Mesodermal cell (in vitro differentiated cells): Measurements from ENCODE around the gene LCORL.

Experiments
- H3K27ac ChIP-seq: 2 replicates; pipeline ENCODE4 v1.7.0; 2013; ENCODE audit warnings: mild to moderate bottlenecking, low read depth, low read length, moderate library complexity; ENCODE audit not compliant: severe bottlenecking
- H3K36me3 ChIP-seq: 2 replicates; pipeline ENCODE4 v1.7.1; 2013; ENCODE audit warnings: mild to moderate bottlenecking, low read length, moderate library complexity; ENCODE audit not compliant: control insufficient read depth, insufficient read depth
- H3K4me1 ChIP-seq: one replicate; pipeline ENCODE4 v1.7.1; 2013; ENCODE audit warnings: mild to moderate bottlenecking, low read length; ENCODE audit not compliant: insufficient read depth, control insufficient read depth, poor library complexity, severe bottlenecking
- H3K4me3 ChIP-seq: 2 replicates; pipeline ENCODE4 v1.7.0; 2013; ENCODE audit warnings: low read length, control low read depth, mild to moderate bottlenecking; ENCODE audit not compliant: insufficient read depth, poor library complexity, severe bottlenecking; ENCODE audit errors: extremely low read depth
- H3K9me3 ChIP-seq: 2 replicates; pipeline ENCODE4 v1.7.1; 2013; ENCODE audit warnings: mild to moderate bottlenecking, low read length, moderate library complexity; ENCODE audit not compliant: control insufficient read depth
- WGBS, 2 experiments: methylation state at CpG; one replicate each; pipeline ENCODE4 v1.1.5; 2013; ENCODE audit warnings: missing lambda C conversion rate in 2 of 2; ENCODE audit not compliant: insufficient coverage in 2 of 2; 5-methylcytosine and 5-hydroxymethylcytosine counted together

LCORL gene

DNA sequence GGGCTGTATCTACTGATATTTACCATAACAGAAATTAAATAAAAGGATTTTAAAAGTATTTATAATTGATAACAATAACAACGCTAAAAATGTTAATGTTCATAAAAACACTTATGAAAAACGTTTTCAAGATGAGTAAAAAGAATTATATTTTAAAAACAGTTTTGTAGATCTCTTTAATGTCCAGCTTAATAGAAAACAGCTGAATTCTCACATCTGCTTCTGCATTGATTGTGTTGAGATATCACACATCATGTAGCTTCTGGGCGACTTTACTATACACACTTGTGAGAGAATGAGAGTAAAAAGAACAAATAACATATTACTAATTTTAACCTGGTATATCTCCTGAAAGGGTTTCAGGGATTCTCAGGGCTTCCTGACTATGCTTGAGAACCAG is 127.1 kb downstream of the LCORL start:
- H3K4me1 ChIP-seq, result no peaks in the 10 kb centered on the region
- H3K36me3 ChIP-seq, result no peaks in the 10 kb centered on the region
- no peak overlapping the region for H3K27ac ChIP-seq
- H3K9me3 ChIP-seq, result no peaks in the 10 kb centered on the region
- no CpG with 5 or more reads among the region's 3 CpGs for WGBS, 2 experiments
- no peak overlapping the region for H3K4me3 ChIP-seq

DNA sequence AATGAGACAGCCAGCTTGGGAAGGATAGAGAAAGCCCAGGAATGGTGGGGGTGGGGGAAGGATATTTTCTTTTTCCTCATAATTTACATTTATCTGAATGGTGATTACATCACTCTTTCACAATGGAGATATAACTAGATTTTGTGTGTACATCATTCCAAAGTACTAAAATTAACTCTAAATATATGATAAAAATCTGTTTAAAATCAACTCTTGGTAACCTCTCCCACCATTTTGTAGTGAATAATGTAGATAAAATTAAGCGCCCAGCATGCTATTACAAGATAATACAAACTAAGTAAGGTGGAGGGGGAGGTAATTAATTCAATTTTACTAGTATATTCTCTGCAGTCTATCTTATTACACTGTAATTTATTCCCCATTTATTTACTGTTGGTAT is 131.9 kb downstream of the LCORL start:
- Histone ChIP-seq H3K36me3 (no peaks in the 10 kb centered on the region), H3K27ac (no peak overlapping the region), H3K4me1 (no peaks in the 10 kb centered on the region), H3K4me3 (no peak overlapping the region), H3K9me3 (no peaks in the 10 kb centered on the region)
- WGBS, 2 experiments, result no CpG with 5 or more reads among the region's 1 CpG

DNA sequence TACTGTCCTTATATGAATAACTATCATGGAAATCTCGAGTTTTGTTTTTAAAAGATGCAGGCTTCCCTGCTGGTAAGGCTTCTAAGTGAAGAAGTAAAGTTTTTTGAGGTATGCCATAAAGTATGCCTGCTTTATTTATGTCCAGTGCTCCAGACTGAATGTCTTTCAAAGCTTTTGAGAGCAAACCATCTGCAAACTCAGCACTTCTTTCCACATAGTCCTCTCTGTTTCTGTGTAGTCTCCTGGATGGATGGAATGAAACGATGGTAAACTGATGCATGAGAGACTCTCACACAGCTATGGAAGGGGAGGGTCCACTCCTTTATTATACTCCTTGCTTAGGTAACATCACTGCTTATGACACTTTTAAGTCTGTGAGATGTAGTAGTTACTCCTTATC is 137.0 kb downstream of the LCORL start:
- WGBS, 2 experiments, result no CpG with 5 or more reads among the region's 2 CpGs
- Histone ChIP-seq H3K27ac (no peak overlapping the region), H3K4me3 (no peak overlapping the region), H3K36me3 (no peaks in the 10 kb centered on the region), H3K4me1 (no peaks in the 10 kb centered on the region), H3K9me3 (no peaks in the 10 kb centered on the region)

DNA sequence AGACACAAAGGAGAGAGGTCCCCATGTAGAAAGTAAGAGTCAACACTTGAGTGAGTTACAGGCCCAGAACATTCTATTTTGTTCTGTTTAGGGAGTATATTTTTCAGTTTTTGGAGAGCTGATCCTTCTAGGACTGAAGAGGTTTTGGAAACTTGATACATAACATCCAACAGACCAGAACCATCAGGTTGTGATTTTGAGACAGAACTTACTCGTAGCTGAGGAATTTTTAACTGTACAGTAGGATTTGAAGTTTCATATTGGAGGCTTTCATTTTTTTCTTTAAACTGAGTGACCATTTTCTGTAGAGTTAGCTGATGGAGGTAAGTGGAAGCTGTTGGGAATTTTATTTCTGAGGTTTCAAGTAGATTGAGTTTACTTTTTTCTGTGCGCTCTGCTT is 137.5 kb downstream of the LCORL start:
- no CpG with 5 or more reads among the region's 2 CpGs for WGBS, 2 experiments
- Histone ChIP-seq H3K9me3 (no peaks in the 10 kb centered on the region), H3K27ac (no peak overlapping the region), H3K36me3 (no peaks in the 10 kb centered on the region), H3K4me3 (no peak overlapping the region), H3K4me1 (no peaks in the 10 kb centered on the region)

DNA sequence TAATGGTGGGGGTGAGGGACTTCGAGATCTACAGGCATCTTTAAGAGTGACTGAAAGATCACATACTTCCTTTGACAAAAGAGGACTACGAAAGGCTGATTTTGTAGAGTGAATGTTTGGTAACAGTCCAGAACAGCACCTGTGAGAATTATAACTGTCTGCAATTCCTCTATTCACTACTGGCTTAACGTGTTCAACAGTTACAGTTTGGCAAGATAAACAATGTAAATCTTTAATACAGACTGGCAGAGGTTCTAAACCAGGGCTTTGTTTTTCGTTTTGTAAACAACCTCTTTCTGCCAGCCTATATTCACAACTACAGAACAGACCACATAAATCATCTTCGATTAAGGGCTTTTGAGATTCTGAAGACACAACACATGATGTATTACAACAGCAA is 143.9 kb downstream of the LCORL start:
- Histone ChIP-seq H3K36me3 (peaks cover 5% of the 10 kb centered on the region), H3K4me1 (no peaks in the 10 kb centered on the region), H3K9me3 (no peaks in the 10 kb centered on the region), H3K4me3 (no peak overlapping the region), H3K27ac (no peak overlapping the region)
- WGBS, 2 experiments, result 90% methylated on average over 2 to 4 of the region's 5 CpGs

DNA sequence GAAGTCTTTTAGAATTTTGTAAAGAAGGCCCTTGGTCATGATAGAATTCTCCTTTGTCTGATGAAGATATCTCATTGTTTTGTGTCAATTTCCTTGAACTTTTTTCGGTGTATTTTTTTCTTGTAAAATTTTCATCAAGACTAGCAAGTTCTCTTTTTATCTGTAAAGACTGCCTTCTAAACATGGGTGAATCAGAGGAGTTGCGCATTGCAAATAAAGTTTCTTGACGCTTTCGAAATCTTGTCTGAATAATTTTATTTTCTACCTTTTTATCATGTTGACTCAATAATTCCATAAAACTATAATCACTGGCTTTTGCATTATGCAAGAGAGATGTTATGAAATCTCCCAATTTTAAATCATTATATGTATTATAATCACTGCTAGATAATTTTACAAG is 144.6 kb downstream of the LCORL start:
- Histone ChIP-seq H3K4me3 (no peak overlapping the region), H3K36me3 (peaks cover 5% of the 10 kb centered on the region)
- 100% methylated on average over 1 of the region's 4 CpGs; no CpG with 5 or more reads in 1 of the 2 experiments for WGBS, 2 experiments

DNA sequence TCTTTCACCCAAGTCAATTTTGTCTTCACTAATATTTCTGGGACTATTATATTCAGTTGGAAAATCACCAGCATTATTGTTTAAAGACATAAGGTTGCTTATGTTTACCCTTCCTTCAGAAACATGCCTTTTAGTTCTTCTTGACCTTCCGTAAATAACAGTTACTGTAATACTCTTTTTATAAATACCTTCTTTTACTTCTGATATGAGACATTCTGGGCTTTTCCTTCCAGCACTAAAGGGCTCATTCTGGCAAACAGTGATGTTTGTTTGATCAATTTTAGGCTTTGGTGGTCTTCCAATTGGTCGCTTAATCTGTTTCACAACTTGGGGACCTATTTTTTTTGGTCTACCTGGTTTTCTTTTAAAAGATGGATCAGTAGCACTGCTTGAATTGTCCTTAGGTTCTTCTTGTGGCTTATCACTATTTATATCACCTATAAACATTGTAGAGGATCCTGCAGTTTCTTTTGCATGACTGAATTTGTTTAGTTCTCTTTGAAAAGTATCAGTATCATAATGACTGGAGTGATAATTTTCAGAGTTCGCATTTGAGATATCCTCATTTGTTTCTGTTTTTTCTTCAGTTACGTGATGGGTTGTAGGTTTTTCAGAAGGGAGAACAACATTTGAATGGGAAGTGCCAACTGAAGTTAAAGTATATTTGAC is 146.0 kb downstream of the LCORL start:
- 100% methylated on average over 1 of the region's 4 CpGs; no CpG with 5 or more reads in 1 of the 2 experiments for WGBS, 2 experiments
- no peaks in the 10 kb centered on the region for H3K4me1 ChIP-seq
- no peak overlapping the region for H3K27ac ChIP-seq
- peaks cover 5% of the 10 kb centered on the region for H3K36me3 ChIP-seq
- H3K4me3 ChIP-seq, result no peak overlapping the region
- H3K9me3 ChIP-seq, result no peaks in the 10 kb centered on the region

More for the DNA sequence above, 144.6 kb downstream of the LCORL start:
- no peaks in the 10 kb centered on the region for H3K4me1 ChIP-seq
- H3K9me3 ChIP-seq, result no peaks in the 10 kb centered on the region
- H3K27ac ChIP-seq, result no peak overlapping the region

DNA sequence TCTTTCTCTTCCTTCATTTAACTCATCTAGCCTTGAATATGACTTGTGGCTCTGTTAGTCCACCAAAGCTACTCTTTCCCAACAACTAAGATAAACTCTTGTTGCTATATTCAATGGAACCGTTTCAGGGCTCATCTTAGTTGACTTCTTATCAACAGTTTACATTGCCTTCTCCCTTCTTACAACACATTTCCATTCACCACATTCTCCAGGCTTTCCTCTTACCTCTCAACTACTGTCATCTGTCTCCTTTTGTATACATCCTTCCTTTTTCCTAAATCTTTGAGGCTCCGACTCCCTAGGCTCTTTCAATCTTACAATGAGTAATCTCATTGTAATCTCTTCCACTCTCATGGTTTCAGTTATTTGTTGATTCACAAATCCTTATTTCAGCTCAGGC is 152.2 kb downstream of the LCORL start:
- 84 to 100% methylated on average over 2 of the region's 2 CpGs for WGBS, 2 experiments

DNA sequence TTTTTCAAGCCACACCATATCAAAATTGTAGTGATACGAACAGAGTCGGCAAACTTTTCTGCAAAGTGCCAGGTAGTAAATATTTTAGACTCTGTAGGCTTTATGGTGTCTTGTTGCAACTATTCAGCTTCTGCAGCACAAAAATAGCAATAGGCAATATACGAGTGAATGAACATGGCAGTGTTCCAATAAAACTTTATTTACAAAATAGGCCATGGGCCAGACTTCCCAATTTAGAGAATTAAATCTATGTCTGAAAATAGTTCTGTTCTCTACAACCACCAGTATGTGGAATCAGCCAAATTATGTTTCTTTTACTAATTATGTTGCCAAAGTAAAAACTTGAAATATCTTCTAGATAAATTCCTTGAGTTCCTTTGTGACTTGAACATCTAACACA is 154.3 kb downstream of the LCORL start:
- H3K4me3 ChIP-seq, result no peak overlapping the region
- no peaks in the 10 kb centered on the region for H3K4me1 ChIP-seq
- no peak overlapping the region for H3K27ac ChIP-seq
- WGBS, 2 experiments, result 88% methylated on average over 2 of the region's 3 CpGs; no CpG with 5 or more reads in 1 of the 2 experiments
- H3K9me3 ChIP-seq, result peaks cover 10% of the 10 kb centered on the region
- H3K36me3 ChIP-seq, result peaks cover 9% of the 10 kb centered on the region

More for the DNA sequence above, 152.2 kb downstream of the LCORL start:
- Histone ChIP-seq H3K27ac (no peak overlapping the region), H3K36me3 (peaks cover 2% of the 10 kb centered on the region), H3K4me1 (no peaks in the 10 kb centered on the region), H3K4me3 (no peak overlapping the region), H3K9me3 (no peaks in the 10 kb centered on the region)

DNA sequence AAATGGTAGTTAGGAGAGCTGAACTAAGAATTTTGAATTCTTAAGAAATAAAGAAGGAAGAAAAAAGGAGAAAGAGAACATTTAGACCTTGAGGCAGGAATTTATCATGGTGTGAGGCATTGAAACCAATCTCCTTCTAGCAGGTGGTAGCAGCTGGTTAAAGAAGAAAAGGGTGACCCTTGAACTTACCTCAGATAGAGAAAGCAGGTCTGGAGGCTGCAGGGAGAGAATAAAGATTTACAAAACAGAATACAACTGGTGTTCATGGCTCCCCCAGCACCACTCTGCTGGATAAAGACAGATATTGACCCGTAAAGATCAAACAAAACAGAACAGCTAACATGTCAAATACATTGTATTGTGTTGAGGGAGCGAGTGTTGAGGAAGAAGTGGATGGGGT is 154.7 kb downstream of the LCORL start:
- Histone ChIP-seq H3K36me3 (peaks cover 9% of the 10 kb centered on the region), H3K9me3 (peaks cover 15% of the 10 kb centered on the region), H3K4me1 (no peaks in the 10 kb centered on the region), H3K27ac (no peak overlapping the region), H3K4me3 (no peak overlapping the region)
- WGBS, 2 experiments, result 83% methylated on average over 1 of the region's 2 CpGs; no CpG with 5 or more reads in 1 of the 2 experiments

DNA sequence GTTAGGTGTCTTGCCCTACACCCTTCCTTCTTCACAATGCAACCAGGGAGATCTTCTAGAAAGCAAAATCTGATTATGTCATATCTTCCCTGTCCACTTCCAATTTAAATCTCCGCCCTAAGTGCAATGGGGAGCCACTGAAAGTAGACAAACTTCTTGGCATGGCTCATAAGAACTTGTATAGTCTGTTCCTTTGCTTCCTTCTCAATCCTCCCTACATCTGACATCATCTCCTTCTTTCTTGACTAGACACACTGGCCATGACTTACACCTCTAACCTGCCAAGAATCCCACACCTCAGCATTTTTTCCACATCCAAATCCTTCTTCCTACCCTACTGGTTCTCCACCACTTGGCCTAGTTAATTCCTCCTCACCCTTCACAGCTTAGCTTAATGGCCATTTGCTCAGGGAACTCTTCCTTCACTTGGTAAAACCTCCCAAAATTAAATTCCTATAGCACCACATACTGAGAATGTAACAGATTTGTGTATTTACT is 155.6 kb downstream of the LCORL start:
- Histone ChIP-seq H3K4me1 (no peaks in the 10 kb centered on the region), H3K9me3 (peaks cover 17% of the 10 kb centered on the region), H3K27ac (no peak overlapping the region), H3K4me3 (no peak overlapping the region), H3K36me3 (peaks cover 9% of the 10 kb centered on the region)
- 86% methylated on average over 1 of the region's 1 CpG; no CpG with 5 or more reads in 1 of the 2 experiments for WGBS, 2 experiments
